ENCODE data around the gene COL26A1.
"Not testable (repeated sequence)": the region's sequence is repeated elsewhere in the genome, so short reads cannot be mapped to it uniquely, and the experiment has no call there.

COL26A1 gene

GRCh38 chr7:101555921-101556275, 193.2 kb downstream of the COL26A1 start:
- no peak for DNase-seq

GRCh38 chr7:101556453-101556968, 193.8 kb downstream of the COL26A1 start:
- no peak for DNase-seq

- no peak for DNase-seq
Measured at GRCh38 chr7:101557421-101557820, 194.7 kb downstream of the COL26A1 start.

GRCh38 chr7:101557978-101558741, 195.5 kb downstream of the COL26A1 start:
- DNase-seq: no peak

- DNase-seq: no peak
Measured at GRCh38 chr7:101558742-101559325, 196.2 kb downstream of the COL26A1 start.

GRCh38 chr7:101559586-101559985, 196.9 kb downstream of the COL26A1 start:
- no peak for DNase-seq

- DNase-seq: not testable (repeated sequence)
Measured at GRCh38 chr7:101560021-101560420, 197.3 kb downstream of the COL26A1 start.

- no peak for DNase-seq
Measured at GRCh38 chr7:101560856-101561255, 198.2 kb downstream of the COL26A1 start.

- DNase-seq: not testable (repeated sequence)
Measured at GRCh38 chr7:101561293-101561692, 198.6 kb downstream of the COL26A1 start.

- DNase-seq: no peak
Measured at GRCh38 chr7:101562531-101563197, 200.0 kb downstream of the COL26A1 start.

- DNase-seq: no peak
Measured at GRCh38 chr7:101563198-101563901, 200.7 kb downstream of the COL26A1 start.

- no peak for DNase-seq
Measured at GRCh38 chr7:101563943-101564777, 201.5 kb downstream of the COL26A1 start.

GRCh38 chr7:101564778-101565211, 202.1 kb downstream of the COL26A1 start:
- DNase-seq: no peak

GRCh38 chr7:101565601-101566209, 203.0 kb downstream of the COL26A1 start:
- DNase-seq: no peak

GRCh38 chr7:101567230-101567629, 204.6 kb downstream of the COL26A1 start:
- no peak for DNase-seq

GRCh38 chr7:101572156-101572555, 209.5 kb downstream of the COL26A1 start:
- DNase-seq: no peak

GRCh38 chr7:101575168-101575567, 212.5 kb downstream of the COL26A1 start:
- no peak for DNase-seq

GRCh38 chr7:101575721-101576120, 213.0 kb downstream of the COL26A1 start:
- DNase-seq: no peak

- no peak for DNase-seq
Measured at GRCh38 chr7:101576998-101577397, 214.3 kb downstream of the COL26A1 start.

- DNase-seq: no peak
Measured at GRCh38 chr7:101578552-101578951, 215.9 kb downstream of the COL26A1 start.

- DNase-seq: no peak
Measured at GRCh38 chr7:101580596-101580995, 217.9 kb downstream of the COL26A1 start.

GRCh38 chr7:101581891-101582290, 219.2 kb downstream of the COL26A1 start:
- DNase-seq: no peak
